ENCODE data around the gene PACRG. TPM values are rescaled to one million over a fixed set of nuclear protein-coding genes. Genes with fewer than 3 reads are reported as not detected.

PACRG gene
- total and polyA plus RNA-seq, 2 donors (not counting 3 experiments of a cell fraction or from before 2014, with no cell fraction given) = 0.08 TPM; not detected in 1

DNA sequence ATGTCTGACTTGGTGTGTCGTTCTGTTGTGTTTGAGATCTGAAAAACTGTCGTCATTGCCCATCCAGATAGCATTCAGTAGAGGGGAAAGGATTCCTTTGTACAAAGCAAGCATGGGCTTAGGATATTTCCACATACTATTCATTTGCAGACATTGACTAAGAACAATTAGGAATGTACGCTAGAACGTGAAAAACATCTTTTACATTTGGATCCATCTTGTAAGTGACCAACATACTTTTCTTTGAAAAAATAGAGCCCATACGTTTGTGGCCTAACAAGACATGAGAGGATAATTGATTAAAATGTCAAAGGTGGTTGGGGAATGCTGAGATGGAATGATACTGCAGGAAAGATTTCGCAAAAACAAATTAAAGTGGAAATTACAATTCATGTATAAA, 461.0 kb downstream of the PACRG start:
- Histone ChIP-seq H3K27ac (ENCODE audit: insufficient read depth, low read depth, low read length) (no peak overlapping the region), H3K9me3 (replicated peaks; ENCODE audit: control insufficient read depth, insufficient read depth, low read length) (no peaks in the 10 kb centered on the region), H3K4me2 (ENCODE audit: insufficient read depth, low read length) (no peak overlapping the region), H3K4me3 (replicated peaks in 1 of 3; ENCODE audit: insufficient read depth in 1 of 3, low read depth in 1 of 3, low read length in 3 of 3) (no peak overlapping the region), H3K27me3 (ENCODE audit: control insufficient read depth in 2 of 2, insufficient read depth in 2 of 2, low read length in 2 of 2) (peaks cover 2 to 7% of the 10 kb centered on the region in 2 experiments), H3K4me1 (ENCODE audit: control insufficient read depth, extremely low read depth, insufficient read depth, low read length) (no peaks in the 10 kb centered on the region), H4K20me1 (replicated peaks; ENCODE audit: control insufficient read depth, extremely low read depth, insufficient read depth, low read length) (no peaks in the 10 kb centered on the region), H3K79me2 (ENCODE audit: control insufficient read depth, insufficient read depth, low read length) (no peaks in the 10 kb centered on the region), H2AFZ (ENCODE audit: low read depth, low read length) (no peak overlapping the region), H3K9ac (replicated peaks; ENCODE audit: extremely low read depth, insufficient read depth, low read length) (no peak overlapping the region), H3K36me3 (ENCODE audit: control insufficient read depth in 2 of 2, extremely low read depth in 1 of 2, insufficient read depth in 2 of 2, low read length in 2 of 2) (no peaks in the 10 kb centered on the region), H3K9me1 (replicated peaks; ENCODE audit: control insufficient read depth, extremely low read depth, insufficient read depth, low read length) (no peaks in the 10 kb centered on the region)
- ChIA-PET POLR2A (no interaction called here), CTCF (interaction anchor here (1.2 kb wide), 1 partner anchor 17 kb away, joined by 3 read pairs; no protein-coding TSS in a partner anchor)
- dilution Hi-C loops (cut with MboI; ENCODE audit: extremely low pct_ligation_motif_present, low sequenced_read_pairs) = no loop called here
- FAIRE-seq = no peak
- no peak for DNase-seq (ENCODE audit: low read depth, low spot score)
- TF ChIP-seq, protein P1, sequence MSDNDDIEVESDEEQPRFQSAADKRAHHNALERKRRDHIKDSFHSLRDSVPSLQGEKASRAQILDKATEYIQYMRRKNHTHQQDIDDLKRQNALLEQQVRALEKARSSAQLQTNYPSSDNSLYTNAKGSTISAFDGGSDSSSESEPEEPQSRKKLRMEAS (IDR thresholded peaks at IDR 0.05; ENCODE audit: insufficient read depth, insufficient read length) = no peak
- TF ChIP-seq MYC (IDR thresholded peaks at IDR 0.05; ENCODE audit: low read depth, low read length) (no peak), JUN (IDR thresholded peaks at IDR 0.05; ENCODE audit: borderline replicate concordance, insufficient read depth, insufficient read length, low read depth) (no peak), FOS (IDR thresholded peaks at IDR 0.05; ENCODE audit: borderline replicate concordance, insufficient read depth, low read length) (no peak), CTCF (IDR thresholded peaks at IDR 0.05; ENCODE audit: extremely low read depth in 1 of 2, insufficient read depth in 1 of 2, low read depth in 1 of 2, low read length in 2 of 2) (no peak)
- no TSS peak for BruUV-seq (replicated peaks)
- intact Hi-C loops (cut with micrococcal nuclease) = loop anchor here (10.0 kb wide), 1 partner anchor 396 kb away; no protein-coding TSS in a partner anchor

GRCh38 chr6:163189609-163190008, 461.8 kb downstream of the PACRG start:
- ChIA-PET CTCF (no interaction called here), POLR2A (no interaction called here)
- H3K4me3 ChIP-seq (replicated peaks in 1 of 3; ENCODE audit: insufficient read depth in 1 of 3, low read depth in 1 of 3, low read length in 3 of 3) = no peak overlapping the region
- H2AFZ ChIP-seq (ENCODE audit: low read depth, low read length) = no peak overlapping the region
- FAIRE-seq (no peak), DNase-seq (ENCODE audit: low read depth, low spot score) (no peak)
- H3K9me3 ChIP-seq (replicated peaks; ENCODE audit: control insufficient read depth, insufficient read depth, low read length) = no peaks in the 10 kb centered on the region
- TF ChIP-seq, protein P1 (IDR thresholded peaks at IDR 0.05; ENCODE audit: insufficient read depth, insufficient read length) = no peak
- TF ChIP-seq GATA2 (IDR thresholded peaks at IDR 0.05; ENCODE audit: insufficient read depth, insufficient read length, low read depth, low read length) (no peak), POLR2A (IDR thresholded peaks at IDR 0.05; ENCODE audit: low read depth, low read length) (no peak), EZH2 (IDR thresholded peaks at IDR 0.05; ENCODE audit: borderline replicate concordance, low read depth, low read length, severe bottlenecking) (no peak), CTCF (IDR thresholded peaks at IDR 0.05; ENCODE audit: extremely low read depth in 1 of 2, insufficient read depth in 1 of 2, low read depth in 1 of 2, low read length in 2 of 2) (no peak), JUN (IDR thresholded peaks at IDR 0.05; ENCODE audit: borderline replicate concordance, insufficient read depth, insufficient read length, low read depth) (no peak), POLR2AphosphoS5 (IDR thresholded peaks at IDR 0.05; ENCODE audit: insufficient read depth, low read depth, low read length) (no peak), MYC (IDR thresholded peaks at IDR 0.05; ENCODE audit: low read depth, low read length) (no peak), FOS (IDR thresholded peaks at IDR 0.05; ENCODE audit: borderline replicate concordance, insufficient read depth, low read length) (no peak)
- intact Hi-C loops (cut with micrococcal nuclease) (loop anchor here (10.0 kb wide), 1 partner anchor 395 kb away; no protein-coding TSS in a partner anchor), dilution Hi-C loops (cut with MboI; ENCODE audit: extremely low pct_ligation_motif_present, low sequenced_read_pairs) (no loop called here)
- no TSS peak for BruUV-seq (replicated peaks)
- no peaks in the 10 kb centered on the region for H4K20me1 ChIP-seq (replicated peaks; ENCODE audit: control insufficient read depth, extremely low read depth, insufficient read depth, low read length)
- peaks cover 2 to 7% of the 10 kb centered on the region in 2 experiments for H3K27me3 ChIP-seq (ENCODE audit: control insufficient read depth in 2 of 2, insufficient read depth in 2 of 2, low read length in 2 of 2)
- H3K4me2 ChIP-seq (ENCODE audit: insufficient read depth, low read length) = no peak overlapping the region
- no peak overlapping the region for H3K27ac ChIP-seq (ENCODE audit: insufficient read depth, low read depth, low read length)
- no peak overlapping the region for H3K9ac ChIP-seq (replicated peaks; ENCODE audit: extremely low read depth, insufficient read depth, low read length)
- no peaks in the 10 kb centered on the region for H3K79me2 ChIP-seq (ENCODE audit: control insufficient read depth, insufficient read depth, low read length)
- H3K36me3 ChIP-seq (ENCODE audit: control insufficient read depth in 2 of 2, extremely low read depth in 1 of 2, insufficient read depth in 2 of 2, low read length in 2 of 2) = no peaks in the 10 kb centered on the region
- H3K4me1 ChIP-seq (ENCODE audit: control insufficient read depth, extremely low read depth, insufficient read depth, low read length) = no peaks in the 10 kb centered on the region
- no peaks in the 10 kb centered on the region for H3K9me1 ChIP-seq (replicated peaks; ENCODE audit: control insufficient read depth, extremely low read depth, insufficient read depth, low read length)
